GM18909 (cell line): ENCODE measurements around the gene PRKN.

Source experiments
- ATAC-seq: cut with Tn5 transposase; IDR thresholded peaks from one replicate; pipeline ENCODE4 v1.9.1; 2021; ENCODE audit warnings: mild to moderate bottlenecking; ENCODE audit not compliant: unreplicated experiment, poor library complexity

PRKN gene

GRCh38 chr6:162625846-162626540, 101.6 kb downstream of the PRKN start:
- ATAC-seq: no peak

GRCh38 chr6:162622572-162622971, 105.0 kb downstream of the PRKN start:
- no peak for ATAC-seq

- no peak for ATAC-seq
Measured at GRCh38 chr6:162621246-162621645, 106.3 kb downstream of the PRKN start.

GRCh38 chr6:162620073-162620472, 107.5 kb downstream of the PRKN start:
- ATAC-seq: no peak

- ATAC-seq: no peak
Measured at GRCh38 chr6:162618448-162619002, 109.0 kb downstream of the PRKN start.

GRCh38 chr6:162615016-162615705, 112.4 kb downstream of the PRKN start:
- ATAC-seq: no peak

- no peak for ATAC-seq
Measured at GRCh38 chr6:162613310-162613709, 114.3 kb downstream of the PRKN start.

GRCh38 chr6:162612613-162613012, 115.0 kb downstream of the PRKN start:
- no peak for ATAC-seq

- no peak for ATAC-seq
Measured at GRCh38 chr6:162610351-162610750, 117.2 kb downstream of the PRKN start.

GRCh38 chr6:162605881-162606280, 121.7 kb downstream of the PRKN start:
- ATAC-seq: no peak

- ATAC-seq: no peak
Measured at GRCh38 chr6:162603231-162604015, 124.1 kb downstream of the PRKN start.

- no peak for ATAC-seq
Measured at GRCh38 chr6:162602759-162603158, 124.8 kb downstream of the PRKN start.

- no peak for ATAC-seq
Measured at GRCh38 chr6:162596676-162597075, 130.9 kb downstream of the PRKN start.

- no peak for ATAC-seq
Measured at GRCh38 chr6:162591517-162591916, 136.0 kb downstream of the PRKN start.

- ATAC-seq: no peak
Measured at GRCh38 chr6:162581988-162582780, 145.4 kb downstream of the PRKN start.

- ATAC-seq: no peak
Measured at GRCh38 chr6:162580619-162581018, 146.9 kb downstream of the PRKN start.

- no peak for ATAC-seq
Measured at GRCh38 chr6:162576016-162576415, 151.6 kb downstream of the PRKN start.

- no peak for ATAC-seq
Measured at GRCh38 chr6:162572240-162572639, 155.3 kb downstream of the PRKN start.

GRCh38 chr6:162568266-162568665, 159.3 kb downstream of the PRKN start:
- ATAC-seq: no peak

- ATAC-seq: no peak
Measured at GRCh38 chr6:162562041-162562440, 165.5 kb downstream of the PRKN start.
